Measurements from ENCODE around the gene SEMA3G.

The SEMA3G gene

GRCh38 chr3:52438579-52439425 lies 6.1 kb downstream of the SEMA3G start:
- DNase-seq: no peak

GRCh38 chr3:52438104-52438376 lies 6.9 kb downstream of the SEMA3G start:
- no peak for DNase-seq

- no peak for DNase-seq
Observed at GRCh38 chr3:52437326-52438103, 7.4 kb downstream of the SEMA3G start.

DNA sequence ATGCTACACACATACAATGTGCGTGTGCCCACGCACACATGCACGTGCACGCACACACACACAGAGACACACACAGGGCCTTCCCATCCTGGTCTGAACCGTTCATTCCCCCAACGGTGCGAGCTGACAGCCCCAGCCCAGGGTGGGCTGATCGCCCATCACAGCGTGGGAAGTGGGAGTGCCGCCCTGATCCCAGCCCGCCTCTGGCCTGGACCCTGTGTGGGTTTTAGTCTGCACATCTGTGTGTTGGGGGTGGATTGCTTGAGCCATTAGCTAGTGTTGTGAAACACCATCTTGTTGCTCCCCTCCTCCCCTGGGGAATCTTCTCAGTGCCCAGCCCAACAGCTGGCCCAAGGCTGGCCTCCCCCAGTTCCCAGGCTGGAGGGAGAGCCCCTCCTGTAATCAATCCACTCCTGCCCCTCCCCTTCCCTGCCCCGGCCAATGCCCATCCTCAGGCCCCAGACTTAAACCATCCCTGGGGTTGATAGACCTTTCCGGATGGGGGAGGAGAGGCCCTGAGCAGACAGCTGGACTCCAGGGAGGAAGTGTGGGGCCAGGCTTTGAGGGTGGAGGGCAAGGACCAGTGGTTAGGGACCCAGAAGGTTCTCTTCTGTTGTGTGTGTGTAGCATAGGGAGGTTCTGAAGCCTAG lies 8.3 kb downstream of the SEMA3G start:
- DNase-seq: no peak

DNA sequence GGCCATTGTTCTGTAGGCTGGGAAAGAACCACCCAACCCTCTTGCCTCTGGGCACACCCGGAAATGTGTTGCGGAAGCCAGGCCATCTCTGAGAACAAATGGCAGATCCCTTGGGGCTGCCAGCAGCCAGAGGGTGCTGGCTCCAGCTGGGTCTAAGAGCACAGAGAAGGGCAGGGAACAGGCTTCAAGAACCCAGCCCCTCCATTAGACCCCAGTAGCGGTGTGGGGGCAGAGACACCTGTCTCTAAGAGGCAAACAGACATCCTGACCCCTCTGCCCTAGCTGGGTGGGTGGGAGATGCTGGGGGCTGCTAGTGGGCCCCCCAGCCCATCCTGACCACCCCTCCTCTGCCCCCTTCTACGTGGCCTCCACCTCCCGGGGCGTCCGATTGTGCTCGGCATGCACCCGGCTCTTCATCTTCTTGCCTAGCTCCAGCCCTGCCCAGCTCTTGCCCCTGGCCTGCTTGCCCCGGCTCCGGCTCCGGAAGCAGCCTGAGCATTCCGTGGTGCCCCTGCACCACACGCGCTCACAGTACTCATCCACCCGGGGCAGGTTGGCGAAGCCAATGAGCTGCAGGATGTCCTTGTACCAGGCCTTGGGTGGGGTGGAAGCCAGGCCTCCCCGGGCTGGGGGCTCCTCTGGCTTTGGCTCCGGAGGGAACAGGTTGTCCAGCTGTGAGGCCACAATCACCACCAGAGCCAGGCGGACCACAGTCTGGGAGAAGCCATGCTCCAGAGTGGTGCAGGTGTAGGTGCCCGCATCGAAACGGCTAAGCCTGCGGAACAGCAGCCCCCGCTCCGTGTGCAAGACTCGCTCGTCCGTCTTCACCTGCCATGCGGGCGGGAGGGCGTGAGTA lies 9.4 kb downstream of the SEMA3G start:
- DNase-seq: no peak

GRCh38 chr3:52434491-52435115 lies 10.3 kb downstream of the SEMA3G start:
- no peak for DNase-seq

GRCh38 chr3:52433996-52434479 lies 10.9 kb downstream of the SEMA3G start:
- no peak for DNase-seq

GRCh38 chr3:52433328-52433995 lies 11.4 kb downstream of the SEMA3G start:
- DNase-seq: no peak

- no peak for DNase-seq
Observed at GRCh38 chr3:52432691-52433141, 12.2 kb downstream of the SEMA3G start.

GRCh38 chr3:52432225-52432624 lies 12.7 kb downstream of the SEMA3G start:
- no peak for DNase-seq

DNA sequence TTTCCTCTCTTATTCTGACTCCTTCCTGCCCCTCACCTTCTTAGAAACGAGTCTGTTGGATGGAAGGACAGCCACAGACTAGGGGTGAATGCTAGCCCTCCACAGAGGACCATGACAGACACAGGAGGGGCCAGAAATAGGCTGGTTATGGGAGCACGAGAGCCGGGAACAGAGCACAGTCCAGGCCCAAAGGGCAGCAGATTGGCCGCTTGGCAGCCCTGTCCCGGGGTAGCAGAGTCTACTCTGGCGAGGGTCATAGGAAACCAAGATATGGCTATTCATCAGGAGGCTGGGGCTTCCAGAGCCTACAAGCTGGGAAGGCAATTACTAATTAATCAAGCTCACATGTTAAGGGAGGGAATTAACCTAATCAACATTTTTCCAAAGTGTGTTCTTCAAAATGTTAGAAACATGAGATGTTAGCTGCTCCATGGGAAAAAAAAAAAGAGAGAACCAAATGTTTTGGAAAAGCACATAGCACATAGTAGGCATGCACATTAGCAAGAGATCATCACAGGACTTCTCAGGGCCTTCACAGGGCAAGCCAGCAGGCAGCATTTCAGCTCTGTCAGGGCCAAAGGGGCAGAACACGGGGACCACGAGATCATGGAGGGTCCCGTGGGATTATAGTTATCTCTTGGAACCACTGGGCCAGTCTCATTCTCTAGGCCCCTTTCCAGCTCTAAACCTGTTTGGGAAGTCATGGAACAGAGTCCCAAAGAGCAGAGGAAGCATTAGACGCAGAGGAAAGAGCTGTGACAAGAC lies 13.3 kb downstream of the SEMA3G start:
- DNase-seq: no peak

- no peak for DNase-seq
Observed at GRCh38 chr3:52430416-52430810, 14.5 kb downstream of the SEMA3G start.

DNA sequence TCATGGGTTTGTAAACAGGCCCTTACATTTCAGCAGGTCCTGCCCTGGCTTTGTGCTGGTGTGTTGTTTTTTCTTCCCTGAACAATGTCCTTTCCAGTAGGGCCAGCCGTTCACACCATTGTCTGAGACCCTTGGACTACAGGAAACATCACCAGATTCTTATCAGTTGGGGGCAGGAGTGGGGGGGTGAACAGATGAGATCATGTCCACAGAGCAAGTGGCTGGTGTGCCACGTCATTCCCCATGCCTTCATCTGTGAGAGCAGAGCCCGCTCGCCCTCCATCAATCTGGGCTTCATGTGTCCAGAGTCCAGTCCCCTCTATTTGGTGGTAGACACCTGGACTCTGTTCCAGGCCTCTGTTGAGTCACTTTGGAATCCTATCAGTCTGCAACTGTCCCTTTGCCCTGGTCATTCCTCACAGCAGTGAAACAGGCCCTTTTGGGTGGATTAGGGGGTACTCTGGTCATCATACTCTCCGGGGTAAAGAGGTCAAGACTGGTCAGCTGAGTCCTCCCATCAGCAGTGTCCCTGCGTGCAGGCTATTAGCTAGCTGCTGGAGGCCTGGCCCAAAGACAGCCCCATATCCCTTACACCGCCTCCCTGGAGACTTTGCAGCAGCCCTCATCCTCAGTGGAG lies 15.0 kb downstream of the SEMA3G start:
- no peak for DNase-seq

GRCh38 chr3:52429031-52429430 lies 15.9 kb downstream of the SEMA3G start:
- no peak for DNase-seq

GRCh38 chr3:52428151-52429005 lies 16.5 kb downstream of the SEMA3G start:
- no peak for DNase-seq

DNA sequence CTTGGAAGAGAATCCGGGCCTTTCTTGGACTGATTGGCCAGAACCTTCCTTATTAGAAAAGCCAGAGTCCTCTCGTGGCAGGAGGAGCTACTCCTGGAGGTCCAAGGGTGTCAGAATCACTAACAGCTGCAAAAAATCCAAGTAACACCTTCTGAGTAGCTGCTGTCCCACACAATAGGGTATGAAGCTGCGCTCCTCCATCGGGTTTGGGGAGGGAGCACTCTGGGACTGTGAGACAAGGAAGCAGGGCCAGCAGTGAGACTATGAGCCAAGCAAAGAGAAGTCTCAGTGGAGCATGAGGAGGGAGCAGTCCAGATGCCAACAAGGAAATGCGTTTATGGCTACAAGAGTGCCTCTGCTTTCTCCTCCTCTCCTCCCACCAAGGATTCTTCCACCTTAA lies 21.7 kb downstream of the SEMA3G start:
- DNase-seq: no peak

GRCh38 chr3:52422669-52423068 lies 22.2 kb downstream of the SEMA3G start:
- DNase-seq: no peak

GRCh38 chr3:52420388-52420787 lies 24.5 kb downstream of the SEMA3G start:
- DNase-seq: no peak

- no peak for DNase-seq
Observed at GRCh38 chr3:52415800-52416199, 29.1 kb downstream of the SEMA3G start.
